Epithelial cell of esophagus (primary cell): ENCODE results near the gene BRD1.

ENCODE experiments used
- DNase-seq: peaks from one replicate; pipeline ENCODE4 v3.0.0; 2010; ENCODE audit warnings: low read depth
- H3K4me3 ChIP-seq: 2 replicates; pipeline ENCODE4 v1.5.1; 2011; ENCODE audit warnings: mild to moderate bottlenecking, low read length, control low read depth
- CTCF ChIP-seq: IDR thresholded peaks from 2 replicates; pipeline ENCODE4 v1.5.1; 2011; ENCODE audit warnings: low read depth, mild to moderate bottlenecking, low read length, control low read depth, inconsistent platforms; ENCODE audit not compliant: insufficient read depth; ENCODE audit errors: missing control alignments

BRD1 gene

GRCh38 chr22:49748514-49748913 is 79.2 kb downstream of the BRD1 start:
- no peak for TF ChIP-seq CTCF
- DNase-seq: no peak
- no peak overlapping the region for H3K4me3 ChIP-seq

GRCh38 chr22:49747716-49748115 is 80.0 kb downstream of the BRD1 start:
- no peak overlapping the region for H3K4me3 ChIP-seq
- no peak for DNase-seq
- TF ChIP-seq CTCF: no peak

GRCh38 chr22:49747130-49747529 is 80.5 kb downstream of the BRD1 start:
- no peak overlapping the region for H3K4me3 ChIP-seq
- DNase-seq: no peak
- TF ChIP-seq CTCF: no peak

GRCh38 chr22:49746065-49746464 is 81.6 kb downstream of the BRD1 start:
- H3K4me3 ChIP-seq: no peak overlapping the region
- no peak for TF ChIP-seq CTCF
- no peak for DNase-seq

GRCh38 chr22:49740242-49740641 is 87.4 kb downstream of the BRD1 start:
- no peak for DNase-seq
- H3K4me3 ChIP-seq: no peak overlapping the region
- no peak for TF ChIP-seq CTCF

GRCh38 chr22:49739138-49739537 is 88.5 kb downstream of the BRD1 start:
- TF ChIP-seq CTCF: no peak
- no peak for DNase-seq
- no peak overlapping the region for H3K4me3 ChIP-seq

GRCh38 chr22:49738566-49738965 is 89.1 kb downstream of the BRD1 start:
- DNase-seq: no peak
- H3K4me3 ChIP-seq: no peak overlapping the region
- no peak for TF ChIP-seq CTCF
